HepG2 (cell line): Measurements from ENCODE around the gene AIF1. TPM values are rescaled to one million over a fixed set of nuclear protein-coding genes. Genes with fewer than 3 reads are reported as not detected.

ENCODE experiments used
- DDIT3 ChIP-seq: sonication (generic); formaldehyde crosslinking; IDR thresholded peaks from 2 replicates; pipeline ENCODE4 v1.4.0; 2020; ENCODE audit warnings: mild to moderate bottlenecking, missing genetic modification reagents
- DNMT3B ChIP-seq: conservative IDR thresholded peaks from 2 replicates; pipeline ENCODE4 v1.6.1; 2016; ENCODE audit warnings: missing biosample characterization, control low read depth
- JUND ChIP-seq: sonication (generic); formaldehyde crosslinking; IDR thresholded peaks from 2 replicates; pipeline ENCODE4 v1.8.0; 2022; ENCODE audit warnings: mild to moderate bottlenecking, missing genetic modification reagents
- NCOR1 ChIP-seq: fragments of 200-600 bp; sonication (generic); IDR thresholded peaks from 2 replicates; pipeline ENCODE4 v1.7.0; 2017; ENCODE audit warnings: antibody characterized with exemption, low read length, borderline replicate concordance
- POGK ChIP-seq: sonication (generic); formaldehyde crosslinking; conservative IDR thresholded peaks from 2 replicates; pipeline ENCODE4 v1.8.0; 2022; ENCODE audit warnings: mild to moderate bottlenecking, moderate library complexity, missing genetic modification reagents
- SRSF4 ChIP-seq: fragments of 200-400 bp; formaldehyde crosslinking; IDR thresholded peaks from one replicate; pipeline ENCODE4 v1.6.1; 2018; ENCODE audit warnings: mild to moderate bottlenecking, low read depth, low read length, moderate library complexity; ENCODE audit not compliant: poor library complexity, severe bottlenecking
- TBP ChIP-seq: sonication (generic); formaldehyde crosslinking; IDR thresholded peaks from 2 replicates; pipeline ENCODE4 v1.5.0; 2020; ENCODE audit warnings: missing genetic modification reagents
- TCF12 ChIP-seq, 2 experiments: fragments of 450-650 bp in 1 of 2; sonication (generic) in 1 of 2; formaldehyde crosslinking in 1 of 2; IDR thresholded peaks; 2 replicates each; pipeline versions ENCODE4 v1.6.1 to v1.8.0; 2017 to 2022; ENCODE audit warnings: antibody characterized with exemption in 1 of 2, mild to moderate bottlenecking in 1 of 2, missing genetic modification reagents in 1 of 2, moderate library complexity in 1 of 2
- ZBTB40 ChIP-seq, 2 experiments: fragments of 450-650 bp in 1 of 2; sonication (generic) in 1 of 2; formaldehyde crosslinking in 1 of 2; IDR thresholded peaks; 2 replicates each; pipeline versions ENCODE4 v1.6.1 to v1.8.0; 2016 to 2022; ENCODE audit warnings: antibody characterized with exemption in 1 of 2, mild to moderate bottlenecking in 1 of 2, missing genetic modification reagents in 1 of 2
- ZFP41 ChIP-seq: sonication (generic); formaldehyde crosslinking; IDR thresholded peaks from 2 replicates; pipeline ENCODE4 v1.4.0; 2020; ENCODE audit warnings: mild to moderate bottlenecking, missing genetic modification reagents, borderline replicate concordance
- ZGPAT ChIP-seq: IDR thresholded peaks from 2 replicates; pipeline ENCODE4 v1.6.1; 2016; ENCODE audit warnings: mild to moderate bottlenecking
- ZNF225 ChIP-seq: sonication (generic); formaldehyde crosslinking; IDR thresholded peaks from 2 replicates; pipeline ENCODE4 v1.4.0; 2020; ENCODE audit warnings: mild to moderate bottlenecking, missing genetic modification reagents
- ZNF432 ChIP-seq: sonication (generic); formaldehyde crosslinking; IDR thresholded peaks from 2 replicates; pipeline ENCODE4 v1.5.0; 2020; ENCODE audit warnings: missing genetic modification reagents, mild to moderate bottlenecking, borderline replicate concordance
- ZSCAN22 ChIP-seq: sonication (generic); formaldehyde crosslinking; IDR thresholded peaks from 2 replicates; pipeline ENCODE4 v1.4.0; 2020; ENCODE audit warnings: mild to moderate bottlenecking, missing genetic modification reagents
- polyA plus RNA-seq, 8 experiments: library from polyadenylated mRNA; depleted of rRNA in 3 of 8; stranded (reverse) in 7 of 8; unstranded in 1 of 8; fragments of >200 nt; fragmentation: Illumina TruSeq in 4 of 8; extraction: Trizol in 4 of 8; gene quantifications; 2 replicates each; pipeline versions ENCODE4 v1.2.1 to v1.2.3, GENCODE V29; 2011 to 2016; ENCODE audit warnings: low read depth in 4 of 8, missing spikeins in 1 of 8, mixed read lengths in 1 of 8; ENCODE audit not compliant: insufficient read depth in 1 of 8
- total RNA-seq, 5 experiments: library from RNA; depleted of rRNA; stranded (reverse); fragments of >200 nt; fragmentation: Illumina TruSeq; extraction: Trizol; gene quantifications; 2 replicates each; pipeline ENCODE4 v1.2.3, GENCODE V29; 2016; ENCODE audit warnings: low read depth in 1 of 5

The AIF1 gene
- total and polyA plus RNA-seq, 2 of the 13 experiments (the other 11 are each of a cell fraction or from before 2014, with no cell fraction given), result 1.5 TPM; not detected in 1

GRCh38 chr6:31665501-31666336, 50.7 kb downstream of the AIF1 start, which contains the start of gene CSNK2B (continued):
- peak; percentile 39; the same call in 1 of the 2 replicates for TF ChIP-seq ZGPAT (CRISPR knock-in tag)
- no peak for TF ChIP-seq DDIT3
- TF ChIP-seq ZBTB40 (IDR thresholded peaks at IDR 0.05), result peak; percentile 75
- TF ChIP-seq ZBTB40 (CRISPR knock-in tag; IDR thresholded peaks at IDR 0.05), result peak; percentile 61
- TF ChIP-seq ZNF225, result no peak; the same call in 1 of the 2 replicates
- TF ChIP-seq TBP (CRISPR knock-in tag), result 0 out of 2 replicates have a peak, but pooled peaks have one; percentile 20
- TF ChIP-seq ZFP41 (CRISPR knock-in tag), result 0 out of 2 replicates have a peak, but pooled peaks have one; percentile 19
- TF ChIP-seq JUND (CRISPR knock-in tag), result peak; percentile 61; the same call in 1 of the 2 replicates
- peak; percentile 93 for TF ChIP-seq POGK (CRISPR knock-in tag)
- TF ChIP-seq ZSCAN22 (CRISPR knock-in tag), result no peak
- no peak for TF ChIP-seq SRSF4
- no peak; the same call in none of the 2 replicates for TF ChIP-seq DNMT3B (CRISPR knock-in tag)
- TF ChIP-seq TCF12 (IDR thresholded peaks at IDR 0.05), result no peak
- no peak; the same call in 1 of the 2 replicates for TF ChIP-seq TCF12 (CRISPR knock-in tag; IDR thresholded peaks at IDR 0.05)
- TF ChIP-seq ZNF432 (CRISPR knock-in tag), result no peak
- TF ChIP-seq NCOR1, result peak; percentile 66; the same call in 1 of the 2 replicates
